NCI-H226 (cell line): Measurements from ENCODE around the gene SNRPA1.

ENCODE experiments used
- DNase-seq: peaks from one replicate; pipeline ENCODE4 v3.0.0-alpha.2; 2015

Gene SNRPA1

GRCh38 chr15:101233651-101234280, 61.3 kb downstream of the SNRPA1 start:
- DNase-seq, result no peak

DNA sequence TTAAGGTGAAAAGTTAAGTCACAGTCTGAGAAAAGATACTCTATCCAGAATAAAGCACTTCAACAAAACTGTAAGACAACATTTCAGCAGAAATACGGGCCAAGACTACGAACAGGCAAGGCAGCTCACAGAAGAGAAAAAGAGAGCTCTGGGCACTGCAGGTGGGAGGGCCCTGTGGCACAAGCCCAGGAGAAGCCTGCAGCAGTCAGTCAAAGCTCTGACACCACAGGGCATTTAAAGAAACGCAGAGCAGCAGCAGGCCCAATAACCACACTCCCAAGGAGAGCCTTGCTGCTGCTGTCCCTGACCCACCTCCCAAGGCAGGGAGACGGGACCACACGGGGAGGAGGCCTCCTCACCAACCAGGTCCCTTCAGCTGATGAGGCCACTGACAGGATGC, 62.4 kb downstream of the SNRPA1 start:
- no peak for DNase-seq
